ENCODE measurements around the gene PKHD1.

Gene PKHD1
- 0 to 11.6 (median 0) reads per million in 17 experiments for total RNA-seq

DNA sequence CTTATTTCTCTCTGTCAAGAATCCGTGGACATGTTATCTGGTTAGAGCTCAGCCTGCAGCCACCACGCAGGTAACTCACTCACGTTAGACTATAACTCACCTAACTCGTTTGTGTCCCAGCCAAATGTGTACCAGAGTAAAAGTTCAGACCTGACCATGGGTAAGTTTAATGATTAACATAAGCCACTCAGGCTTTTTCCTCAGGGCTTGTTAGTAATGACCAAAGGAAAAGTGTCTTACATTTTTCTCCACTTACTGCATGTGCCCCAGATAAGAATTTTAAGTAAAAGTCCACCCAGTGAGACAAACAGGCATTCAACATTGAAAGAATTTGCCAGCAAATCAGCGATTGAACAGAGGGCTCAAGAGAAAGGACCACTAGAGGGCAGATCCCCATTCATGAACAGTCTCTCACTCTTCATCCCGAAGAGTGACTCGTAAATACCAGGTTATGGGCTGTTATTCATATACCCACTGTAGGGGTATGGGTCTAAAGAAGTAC lies at the start of gene PKHD1:
TSS of gene PKHD1 (minus strand) at position 116 of the 502 bp plus-strand sequence. CDS start 2,680 bp downstream, outside the sequence.
- DNase-seq = peak in 1 of 4 experiments; percentile 2

GRCh38 chr6:52136934-52137467 lies 49.6 kb upstream of the PKHD1 start:
- DNase-seq = no peak

GRCh38 chr6:52136055-52136454 lies 48.6 kb upstream of the PKHD1 start:
- DNase-seq = no peak

- no peak for DNase-seq
Observed at GRCh38 chr6:52135217-52135616, 47.8 kb upstream of the PKHD1 start.

GRCh38 chr6:52134011-52134410 lies 46.6 kb upstream of the PKHD1 start:
- no peak for DNase-seq

DNA sequence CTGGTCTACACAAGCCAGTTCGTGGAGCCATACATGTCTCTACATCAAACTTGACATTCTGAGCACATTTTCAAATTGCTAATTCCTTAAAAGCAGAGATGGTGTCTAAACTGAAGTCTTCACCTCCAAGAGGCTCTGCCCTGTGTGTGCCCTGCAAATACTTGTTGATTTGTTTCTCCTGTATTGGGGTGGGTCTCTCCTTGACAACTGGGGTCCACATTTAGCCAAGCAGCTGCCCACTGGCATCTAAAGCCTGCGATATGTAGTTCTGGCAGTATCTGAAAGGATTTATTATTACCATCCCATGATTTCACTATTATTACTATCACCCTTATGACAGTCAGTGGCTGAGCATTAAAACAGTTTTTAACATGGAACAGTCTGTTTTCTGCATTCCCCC lies 45.9 kb upstream of the PKHD1 start:
- DNase-seq = no peak

DNA sequence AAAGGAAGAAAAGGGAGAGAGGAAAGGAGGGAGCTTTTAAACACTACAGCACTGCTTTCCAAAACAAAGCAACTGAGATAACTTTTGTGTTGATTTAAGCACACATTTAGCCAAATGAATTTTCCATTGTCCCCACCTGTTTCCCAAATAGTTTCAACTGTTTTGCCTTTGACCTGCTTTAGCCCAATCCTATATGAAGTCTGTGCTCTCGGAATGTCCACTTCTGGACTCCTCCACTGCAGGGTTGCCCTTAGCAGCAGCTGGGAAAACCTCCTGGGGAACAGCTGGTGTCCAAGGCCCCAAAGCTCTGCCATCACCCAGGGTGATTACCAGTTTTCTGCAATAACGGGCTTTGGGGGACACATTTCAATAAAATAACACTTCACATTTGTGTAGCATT lies 44.9 kb upstream of the PKHD1 start:
- no peak for DNase-seq

DNA sequence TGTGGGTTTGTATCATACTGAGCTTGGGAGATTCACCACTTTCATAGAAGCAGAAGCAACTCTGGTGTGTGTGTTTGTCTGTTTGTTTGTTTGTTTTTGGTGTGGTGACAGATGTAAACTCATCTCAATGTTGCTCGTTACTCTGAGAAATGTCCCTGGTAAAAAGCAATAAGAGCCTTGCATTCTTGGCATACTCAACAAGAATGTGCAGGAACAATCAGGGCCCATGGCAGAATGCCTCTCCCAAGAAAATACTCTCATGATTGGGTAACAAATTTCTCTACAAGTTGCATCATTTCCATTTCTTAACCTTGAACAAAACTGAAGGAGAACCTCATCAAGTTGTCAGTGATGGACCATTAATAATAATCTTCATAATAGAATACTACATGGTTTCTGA lies 43.0 kb upstream of the PKHD1 start:
- no peak for DNase-seq

GRCh38 chr6:52127957-52128356 lies 40.5 kb upstream of the PKHD1 start:
- no peak for DNase-seq

- DNase-seq = no peak
Observed at GRCh38 chr6:52126231-52126630, 38.8 kb upstream of the PKHD1 start.

GRCh38 chr6:52125572-52125971 lies 38.2 kb upstream of the PKHD1 start:
- DNase-seq = no peak

- no peak for DNase-seq
Observed at GRCh38 chr6:52125139-52125538, 37.7 kb upstream of the PKHD1 start.

DNA sequence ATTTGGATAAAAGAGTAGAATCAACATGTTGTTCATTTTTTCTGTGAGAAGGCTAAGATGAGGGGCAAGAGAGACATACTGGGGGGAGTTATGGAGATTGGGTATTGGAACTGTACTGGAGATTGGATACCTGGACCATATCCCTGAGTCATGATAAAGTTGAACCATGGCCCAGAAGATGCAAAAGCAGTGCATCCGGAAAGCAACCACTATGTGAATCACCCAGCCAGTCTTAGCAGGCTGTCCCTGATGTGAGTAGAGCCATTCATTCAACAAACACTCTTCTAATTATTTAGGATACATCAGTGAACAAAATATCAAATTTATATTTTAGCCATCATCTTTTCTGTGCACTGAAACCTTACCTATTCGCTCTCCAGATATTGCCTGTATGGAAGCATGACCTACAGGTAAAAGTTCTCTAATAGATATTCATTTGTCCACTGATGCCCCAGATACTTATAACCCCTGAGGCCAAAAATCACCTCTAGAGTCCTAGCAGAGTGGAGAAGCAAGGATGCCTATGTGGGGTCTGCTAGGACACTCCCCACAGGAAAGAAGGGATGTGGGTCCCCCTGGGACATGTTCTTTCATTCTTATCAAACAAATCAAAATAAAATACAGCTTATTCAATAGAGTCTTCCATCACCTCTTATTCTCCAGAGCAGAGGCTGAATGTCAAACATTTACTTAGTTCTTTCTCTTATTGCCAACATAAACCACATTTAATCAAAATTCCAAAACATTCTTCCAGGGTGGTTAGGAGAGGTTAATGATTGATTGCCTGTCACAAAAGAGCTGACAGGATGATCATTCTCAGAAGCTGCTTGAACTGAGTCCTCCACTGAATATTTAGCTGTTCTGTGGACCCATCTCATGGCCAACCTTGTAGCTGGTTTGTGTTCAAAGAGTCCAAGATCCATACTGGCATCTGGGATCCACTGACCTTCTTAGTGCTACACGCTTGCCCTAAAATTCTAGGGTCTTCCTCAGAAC lies 37.0 kb upstream of the PKHD1 start:
- DNase-seq = no peak

DNA sequence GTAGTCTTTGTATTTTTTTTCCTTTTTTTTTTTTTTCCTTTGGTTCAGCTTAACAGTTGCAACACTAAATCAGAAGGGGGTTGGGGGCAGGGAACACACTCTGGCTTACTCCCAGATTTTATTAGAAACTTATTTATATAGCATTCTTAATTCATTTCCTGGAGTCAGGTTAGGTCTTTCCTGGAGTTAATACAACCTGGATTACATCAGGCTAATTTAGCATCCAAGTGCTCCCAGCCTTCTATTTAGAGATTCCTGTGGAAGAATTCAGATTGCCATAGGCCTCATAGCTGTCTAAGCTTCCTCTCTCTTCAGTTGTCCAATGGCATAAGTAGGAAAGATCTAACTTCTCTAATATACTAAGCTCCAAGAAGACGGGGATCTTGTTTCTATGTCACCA lies 35.8 kb upstream of the PKHD1 start:
- no peak for DNase-seq

- DNase-seq = no peak
Observed at GRCh38 chr6:52117352-52117751, 29.9 kb upstream of the PKHD1 start.

- no peak for DNase-seq
Observed at GRCh38 chr6:52116605-52116948, 29.2 kb upstream of the PKHD1 start.

- no peak for DNase-seq
Observed at GRCh38 chr6:52115891-52116604, 28.6 kb upstream of the PKHD1 start.

- no peak for DNase-seq
Observed at GRCh38 chr6:52115145-52115741, 27.8 kb upstream of the PKHD1 start.

GRCh38 chr6:52109171-52109571 lies 21.8 kb upstream of the PKHD1 start:
- no peak for DNase-seq

DNA sequence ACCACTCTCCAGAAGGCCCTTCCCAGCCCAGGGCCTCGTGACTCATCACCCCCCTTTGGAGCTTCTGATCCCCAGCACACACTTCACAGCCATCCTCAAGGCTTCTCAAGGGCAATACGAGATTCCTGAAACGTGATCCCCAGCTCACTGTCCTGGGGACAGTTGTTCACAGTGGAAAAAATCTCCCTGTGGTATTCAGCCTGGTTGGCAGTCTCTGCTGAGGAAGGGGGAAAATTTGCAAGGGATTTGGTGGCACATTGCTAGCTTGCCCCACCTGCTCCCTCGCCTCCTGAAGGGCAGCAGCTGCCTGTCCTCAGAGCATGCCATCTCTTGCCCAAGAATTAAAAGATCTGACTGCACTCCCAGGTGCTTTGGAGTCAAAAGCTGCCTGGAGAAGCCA lies 20.7 kb upstream of the PKHD1 start:
- DNase-seq = no peak

DNA sequence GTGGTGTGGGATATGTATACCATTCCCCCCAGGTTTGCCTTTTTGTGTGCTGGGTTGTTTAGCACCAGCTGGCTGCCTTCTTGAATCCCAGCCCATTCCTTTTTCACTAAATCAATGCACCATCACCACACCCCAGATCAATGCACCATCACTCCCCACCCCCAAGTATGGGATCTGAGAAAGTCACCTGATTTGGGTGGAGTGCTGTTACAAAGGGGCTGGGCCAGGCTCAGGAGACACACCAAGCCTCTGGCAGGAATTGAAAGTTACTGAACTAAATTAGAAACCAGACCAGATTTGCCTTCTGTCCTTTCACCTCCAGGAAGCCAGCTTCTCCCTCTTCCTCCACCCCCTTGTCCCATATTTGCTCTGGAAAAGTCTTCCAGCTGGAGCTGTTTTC lies 19.6 kb upstream of the PKHD1 start:
- no peak for DNase-seq

DNA sequence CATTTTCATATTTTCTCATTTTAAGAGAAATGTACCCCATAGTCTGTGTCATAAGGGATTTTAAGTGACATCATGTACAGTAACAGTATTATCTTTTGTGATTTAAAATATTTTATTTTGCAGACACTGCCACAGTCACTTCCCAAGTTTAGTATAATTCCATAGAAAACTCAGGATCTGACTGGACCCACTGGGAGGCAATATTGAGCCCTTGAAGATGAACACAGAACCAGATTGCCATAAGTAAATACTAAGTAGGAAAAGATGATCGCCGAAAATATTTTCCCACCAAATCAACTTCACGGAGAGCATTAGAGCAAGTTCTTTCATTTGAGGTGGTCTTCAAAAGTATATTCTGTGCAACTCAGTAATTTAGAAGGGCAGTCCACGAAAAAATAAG lies 17.6 kb upstream of the PKHD1 start:
- DNase-seq = no peak

DNA sequence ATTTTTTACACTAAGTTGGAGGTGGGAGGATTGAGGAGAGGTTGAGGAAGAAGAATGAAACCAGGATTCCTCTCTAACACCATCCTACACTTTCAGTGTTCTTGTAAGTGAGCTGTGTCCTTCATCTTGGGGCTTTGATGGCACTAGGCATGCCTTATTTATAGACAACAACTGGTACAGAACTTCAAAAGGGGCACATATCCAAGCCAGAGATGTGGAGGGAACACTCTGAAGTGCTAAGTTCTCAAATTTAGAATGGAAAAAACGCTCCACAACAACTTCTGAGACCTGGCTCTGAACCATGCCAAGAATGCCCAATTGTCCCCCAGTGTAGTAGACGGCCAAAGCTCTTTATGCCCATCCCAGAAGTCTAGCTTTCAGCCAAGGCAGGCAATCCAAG lies 16.2 kb upstream of the PKHD1 start:
- no peak for DNase-seq

Measured in suppressor macrophage (primary cell).